LNCaP clone FGC (cell line): ENCODE results near the gene NAALADL2.

Source experiments
- DNase-seq: peaks from one replicate; pipeline ENCODE4 v3.0.0-alpha.2; 2011; ENCODE audit warnings: low read depth
- H3K4me3 ChIP-seq: 2 replicates; pipeline ENCODE4 v1.5.1; 2011; ENCODE audit warnings: mild to moderate bottlenecking, low read depth, low read length, control low read depth
- TF ChIP-seq, protein P1 (sequence below): IDR thresholded peaks from 2 replicates; pipeline ENCODE4 v1.5.1; 2012; ENCODE audit warnings: mild to moderate bottlenecking; ENCODE audit not compliant: control insufficient read depth, insufficient read depth; ENCODE audit errors: extremely low read depth

NAALADL2 gene

DNA sequence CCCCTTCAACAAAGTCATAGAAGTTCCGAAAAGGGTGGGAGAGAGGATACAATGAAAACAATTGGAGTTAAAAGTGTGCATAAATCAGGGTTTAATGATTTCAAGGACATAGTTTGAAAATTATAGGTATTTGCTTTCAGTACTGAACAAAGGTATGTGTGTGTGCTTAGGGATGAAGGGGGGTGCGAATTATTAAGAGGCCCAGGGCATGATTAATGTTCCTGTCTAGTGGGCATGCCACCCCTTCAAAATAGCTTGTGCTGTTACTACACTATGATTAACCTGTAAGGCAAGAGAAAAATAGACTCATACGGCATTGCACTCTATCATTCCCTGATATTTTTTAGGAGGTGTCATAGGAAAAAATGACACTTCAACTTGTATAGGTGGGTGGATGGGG, 731.6 kb downstream of the NAALADL2 start:
- TF ChIP-seq, protein P1, sequence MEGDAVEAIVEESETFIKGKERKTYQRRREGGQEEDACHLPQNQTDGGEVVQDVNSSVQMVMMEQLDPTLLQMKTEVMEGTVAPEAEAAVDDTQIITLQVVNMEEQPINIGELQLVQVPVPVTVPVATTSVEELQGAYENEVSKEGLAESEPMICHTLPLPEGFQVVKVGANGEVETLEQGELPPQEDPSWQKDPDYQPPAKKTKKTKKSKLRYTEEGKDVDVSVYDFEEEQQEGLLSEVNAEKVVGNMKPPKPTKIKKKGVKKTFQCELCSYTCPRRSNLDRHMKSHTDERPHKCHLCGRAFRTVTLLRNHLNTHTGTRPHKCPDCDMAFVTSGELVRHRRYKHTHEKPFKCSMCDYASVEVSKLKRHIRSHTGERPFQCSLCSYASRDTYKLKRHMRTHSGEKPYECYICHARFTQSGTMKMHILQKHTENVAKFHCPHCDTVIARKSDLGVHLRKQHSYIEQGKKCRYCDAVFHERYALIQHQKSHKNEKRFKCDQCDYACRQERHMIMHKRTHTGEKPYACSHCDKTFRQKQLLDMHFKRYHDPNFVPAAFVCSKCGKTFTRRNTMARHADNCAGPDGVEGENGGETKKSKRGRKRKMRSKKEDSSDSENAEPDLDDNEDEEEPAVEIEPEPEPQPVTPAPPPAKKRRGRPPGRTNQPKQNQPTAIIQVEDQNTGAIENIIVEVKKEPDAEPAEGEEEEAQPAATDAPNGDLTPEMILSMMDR = no peak
- no peak overlapping the region for H3K4me3 ChIP-seq
- DNase-seq = no peak

DNA sequence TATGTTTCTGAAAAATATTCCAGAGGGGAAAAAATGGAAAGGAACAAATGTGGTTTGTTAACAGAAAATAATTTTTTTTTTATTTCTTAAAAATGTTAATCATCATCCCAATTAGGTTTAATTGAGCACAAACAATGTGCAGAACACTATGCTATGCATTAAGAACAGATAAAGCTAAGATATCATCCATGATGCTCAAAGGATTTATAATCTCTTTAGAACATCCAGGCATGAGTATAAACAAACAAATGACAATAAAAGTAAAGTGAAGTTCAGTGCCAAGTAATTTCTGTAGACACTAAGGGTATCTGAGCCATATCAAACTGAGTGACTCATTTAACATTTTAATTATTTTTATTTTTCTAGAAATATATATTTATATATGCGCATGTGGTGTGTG, 732.2 kb downstream of the NAALADL2 start:
- peak; percentile 43 for DNase-seq
- H3K4me3 ChIP-seq = no peak overlapping the region
- TF ChIP-seq, protein P1 = no peak

DNA sequence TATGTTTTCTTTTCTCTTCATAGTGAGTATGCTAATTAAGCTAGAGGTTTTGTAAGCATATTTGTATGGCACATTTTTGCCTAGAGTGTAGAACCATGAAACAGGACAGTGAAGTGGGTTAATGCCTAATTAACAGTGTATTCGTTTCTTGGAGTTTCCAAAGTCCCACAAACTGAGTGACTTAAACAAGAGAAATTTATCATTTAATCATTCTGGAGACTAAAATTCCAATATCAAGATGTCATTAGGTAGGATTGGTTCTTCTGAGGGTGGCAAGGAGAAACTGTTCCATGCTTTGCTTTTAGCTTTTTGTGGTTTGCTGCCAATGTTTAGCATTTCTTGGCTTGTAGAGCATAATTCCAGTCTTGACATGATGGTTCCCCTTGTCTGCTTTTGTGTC, 734.2 kb downstream of the NAALADL2 start:
- DNase-seq = no peak
- H3K4me3 ChIP-seq = no peak overlapping the region
- TF ChIP-seq, protein P1 = no peak

DNA sequence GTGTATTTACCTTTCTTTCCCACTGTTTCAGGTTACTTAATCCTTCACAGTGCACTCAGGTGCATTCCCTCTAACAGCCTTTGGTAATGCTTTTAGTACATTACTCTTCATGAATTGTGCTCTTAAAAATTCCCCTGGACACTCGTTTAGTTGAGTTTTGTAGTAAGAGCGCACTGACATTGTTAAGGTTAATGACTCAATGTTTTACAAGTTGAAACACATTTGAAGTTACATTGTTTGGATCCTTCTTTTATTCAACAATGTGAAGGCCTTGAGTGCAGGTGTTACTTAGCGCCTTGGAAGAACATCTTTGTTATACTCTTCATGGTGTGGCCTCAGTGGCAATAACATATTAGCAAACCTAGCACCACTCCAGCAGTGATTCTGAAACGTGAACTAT, 739.6 kb downstream of the NAALADL2 start:
- DNase-seq = no peak
- H3K4me3 ChIP-seq = no peak overlapping the region
- TF ChIP-seq, protein P1 = no peak

DNA sequence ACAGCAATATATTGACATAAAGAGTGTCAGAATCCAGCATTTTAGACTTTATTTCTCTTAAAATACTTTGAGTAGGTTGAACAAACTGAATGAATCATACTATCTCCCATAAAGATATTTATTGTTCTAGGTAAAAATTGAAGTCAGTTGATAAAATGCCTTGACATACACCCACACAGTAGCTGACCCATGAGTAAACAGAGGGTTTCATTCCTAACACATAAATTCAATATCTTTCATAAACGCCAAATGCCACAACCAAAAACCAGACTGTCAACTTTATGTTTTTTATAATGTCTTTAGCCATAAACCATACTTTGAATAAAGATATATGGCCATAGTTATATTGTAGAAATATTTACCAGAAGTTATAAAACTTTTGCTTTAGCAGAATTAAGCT, 742.4 kb downstream of the NAALADL2 start:
- DNase-seq = peak; percentile 41
- H3K4me3 ChIP-seq = no peak overlapping the region
- TF ChIP-seq, protein P1 = no peak

DNA sequence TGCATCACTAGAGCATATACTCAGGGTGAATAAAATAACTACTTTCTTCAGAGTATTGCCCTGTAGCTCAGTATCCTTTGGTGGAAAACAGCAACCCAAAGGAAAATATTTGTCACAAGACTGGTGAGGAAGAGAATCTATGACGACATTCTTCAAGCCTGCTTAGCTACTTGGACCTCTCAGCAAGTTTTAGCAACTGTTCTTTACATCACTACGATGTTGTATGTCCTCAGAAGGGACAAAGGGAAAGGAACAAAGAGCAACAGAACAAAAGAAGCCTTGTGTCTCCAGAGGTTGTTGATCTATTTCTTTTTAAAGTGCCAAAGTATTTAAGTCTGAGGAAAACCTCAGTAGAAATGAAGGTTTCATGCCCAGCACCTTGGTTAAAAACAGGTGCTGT, 746.7 kb downstream of the NAALADL2 start:
- DNase-seq = no peak
- TF ChIP-seq, protein P1 = no peak
- no peak overlapping the region for H3K4me3 ChIP-seq

DNA sequence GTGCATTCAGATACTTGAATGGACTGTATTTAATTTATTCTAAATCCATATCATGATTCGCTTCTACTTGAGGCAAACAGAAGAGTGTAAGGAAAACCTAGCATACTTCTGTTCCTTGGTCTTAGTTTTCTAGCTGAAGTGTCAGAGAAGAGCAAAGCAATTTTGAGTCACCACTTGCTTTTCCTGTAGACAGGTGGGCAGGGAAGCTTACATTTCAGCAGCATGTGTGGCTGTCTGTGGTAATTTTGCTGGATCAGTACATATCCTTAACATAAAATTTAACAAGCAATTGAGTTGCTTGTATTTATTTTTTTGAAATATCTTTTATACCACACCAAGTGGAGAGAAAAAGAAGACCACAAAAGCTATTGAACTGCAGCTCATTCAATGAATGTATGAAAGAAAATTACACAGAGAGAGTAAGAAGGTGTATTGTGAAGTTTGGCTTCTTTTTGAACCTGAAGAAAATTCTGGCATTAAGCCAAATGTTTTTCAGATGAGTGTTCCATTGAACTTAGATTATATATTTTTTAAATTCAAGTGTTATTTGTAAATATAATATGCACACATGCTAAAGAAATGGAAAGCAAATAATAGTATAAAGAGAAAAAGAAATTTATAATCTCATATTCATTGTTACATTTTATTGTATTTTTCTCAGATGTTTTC, 747.6 kb downstream of the NAALADL2 start:
- TF ChIP-seq, protein P1 = no peak
- no peak overlapping the region for H3K4me3 ChIP-seq
- DNase-seq = no peak
